RPMI8226 (cell line): ENCODE data around the gene SNTA1.
"Not testable (repeated sequence)": the region's sequence is repeated elsewhere in the genome, so short reads cannot be mapped to it uniquely, and the experiment has no call there.

Experiments
- DNase-seq: peaks from one replicate; pipeline ENCODE4 v3.0.0-alpha.2; 2015

SNTA1 gene

DNA sequence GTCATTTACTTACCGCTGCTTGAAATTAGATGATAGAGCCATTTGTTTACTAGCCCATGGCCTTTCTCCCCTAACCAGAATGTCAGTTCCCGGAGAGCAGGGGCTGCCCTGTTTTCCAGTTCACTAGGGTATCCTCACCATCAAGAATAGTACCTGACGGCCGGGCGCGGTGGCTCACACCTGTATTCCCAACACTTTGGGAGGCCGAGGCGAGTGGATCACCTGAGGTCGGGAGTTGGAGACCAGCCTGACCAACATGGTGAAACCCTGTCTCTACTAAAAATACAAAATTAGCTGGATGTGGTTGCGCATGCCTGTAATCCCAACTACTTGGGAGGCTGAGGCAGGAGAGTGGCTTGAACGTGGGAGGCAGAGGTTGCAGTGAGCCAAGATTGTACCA lies 19.7 kb downstream of the SNTA1 start:
- not testable (repeated sequence) for DNase-seq

DNA sequence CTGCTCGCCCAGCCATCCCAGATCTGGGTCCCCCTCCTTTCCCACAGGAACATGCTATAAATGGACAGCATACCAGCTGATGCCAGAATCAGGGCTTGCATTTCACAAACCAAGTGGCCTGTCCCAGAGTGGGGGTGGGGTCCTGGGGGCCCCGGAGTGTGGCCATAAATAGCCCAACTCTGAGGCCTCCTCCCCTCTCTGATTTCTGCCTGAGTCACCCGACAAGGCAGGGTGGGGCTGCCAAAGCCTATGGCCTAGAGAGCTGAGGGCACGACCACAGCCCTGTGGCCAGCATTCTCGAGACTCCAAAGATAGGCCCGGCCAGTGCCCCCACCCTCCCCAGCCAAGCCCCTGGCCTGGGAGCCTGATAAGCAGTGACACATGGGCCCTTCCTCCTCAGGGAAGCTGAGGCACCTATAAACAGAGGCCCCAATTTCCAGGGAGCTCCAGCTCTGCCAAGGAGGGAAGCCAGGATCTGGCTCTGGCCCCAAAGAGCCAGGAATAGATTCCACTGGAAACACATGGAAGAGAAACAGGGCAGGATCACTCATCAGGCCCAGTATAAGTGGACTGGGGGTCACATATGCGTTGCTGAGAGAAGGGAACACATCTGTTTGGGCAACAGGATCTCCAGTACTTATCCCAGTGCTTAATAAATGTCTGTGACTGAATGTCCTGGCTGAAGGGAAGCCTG lies 20.3 kb downstream of the SNTA1 start:
- no peak for DNase-seq

GRCh38 chr20:33419140-33419974 lies 24.2 kb downstream of the SNTA1 start:
- no peak for DNase-seq

GRCh38 chr20:33418033-33418432 lies 25.5 kb downstream of the SNTA1 start:
- DNase-seq, result no peak

DNA sequence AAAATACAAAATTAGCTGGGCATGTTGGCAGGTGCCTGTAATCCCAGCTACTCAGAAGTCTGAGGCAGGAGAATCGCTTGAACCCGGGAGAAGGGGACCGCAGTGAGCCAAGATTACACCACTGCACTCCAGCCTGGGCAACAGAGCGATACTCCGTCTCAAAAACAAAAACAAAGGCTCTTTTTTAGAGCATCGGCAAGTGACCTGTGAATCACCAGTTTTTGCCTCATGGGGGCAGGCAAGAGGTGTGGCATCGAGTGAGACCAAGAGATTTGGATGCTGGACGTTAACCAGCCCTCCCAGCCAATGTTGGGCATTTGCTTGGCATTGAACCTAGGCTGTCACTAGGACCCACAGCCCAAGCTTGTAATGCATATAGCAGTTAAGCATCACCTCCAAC lies 27.6 kb downstream of the SNTA1 start:
- DNase-seq, result peak; percentile 45

DNA sequence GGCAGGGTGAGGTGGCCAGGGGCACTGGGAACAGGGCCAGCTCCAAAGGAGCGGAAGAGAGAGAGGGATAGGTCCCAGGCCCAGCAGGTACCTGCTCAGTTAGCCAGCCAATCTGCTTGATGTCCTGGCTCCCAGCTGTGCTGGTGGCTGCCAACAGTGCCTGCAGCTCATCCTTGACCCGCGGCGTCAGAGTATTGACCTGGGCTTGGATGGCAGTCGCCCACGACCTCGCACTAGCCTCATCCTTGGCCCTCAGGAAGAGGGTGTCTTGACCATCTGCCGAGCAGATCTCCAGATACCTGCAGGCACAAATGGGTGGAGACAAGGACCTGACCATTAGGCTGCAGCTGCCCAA lies 31.1 kb downstream of the SNTA1 start:
- DNase-seq, result no peak

GRCh38 chr20:33411711-33412483 lies 31.7 kb downstream of the SNTA1 start:
- DNase-seq, result no peak

DNA sequence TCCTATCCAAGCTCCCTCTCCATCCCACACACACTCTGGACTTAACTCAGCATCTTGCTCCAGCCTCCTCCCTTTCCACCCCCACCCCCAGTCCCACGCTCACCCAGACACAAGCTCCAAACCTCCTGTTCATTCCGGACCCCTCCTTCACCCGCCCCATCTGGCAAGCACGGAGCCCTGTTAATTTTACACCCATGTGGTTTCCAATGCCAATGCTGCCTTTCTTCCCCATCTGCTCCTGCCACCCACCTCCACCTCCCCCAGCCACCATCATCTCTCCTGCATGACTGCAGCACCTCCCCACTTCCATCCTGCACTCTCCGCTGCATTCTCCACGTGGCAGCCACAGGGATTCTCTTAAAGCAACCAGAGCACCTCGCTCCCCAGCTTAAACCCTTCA lies 32.3 kb downstream of the SNTA1 start:
- DNase-seq, result no peak

GRCh38 chr20:33410081-33410742 lies 33.4 kb downstream of the SNTA1 start:
- DNase-seq, result no peak

DNA sequence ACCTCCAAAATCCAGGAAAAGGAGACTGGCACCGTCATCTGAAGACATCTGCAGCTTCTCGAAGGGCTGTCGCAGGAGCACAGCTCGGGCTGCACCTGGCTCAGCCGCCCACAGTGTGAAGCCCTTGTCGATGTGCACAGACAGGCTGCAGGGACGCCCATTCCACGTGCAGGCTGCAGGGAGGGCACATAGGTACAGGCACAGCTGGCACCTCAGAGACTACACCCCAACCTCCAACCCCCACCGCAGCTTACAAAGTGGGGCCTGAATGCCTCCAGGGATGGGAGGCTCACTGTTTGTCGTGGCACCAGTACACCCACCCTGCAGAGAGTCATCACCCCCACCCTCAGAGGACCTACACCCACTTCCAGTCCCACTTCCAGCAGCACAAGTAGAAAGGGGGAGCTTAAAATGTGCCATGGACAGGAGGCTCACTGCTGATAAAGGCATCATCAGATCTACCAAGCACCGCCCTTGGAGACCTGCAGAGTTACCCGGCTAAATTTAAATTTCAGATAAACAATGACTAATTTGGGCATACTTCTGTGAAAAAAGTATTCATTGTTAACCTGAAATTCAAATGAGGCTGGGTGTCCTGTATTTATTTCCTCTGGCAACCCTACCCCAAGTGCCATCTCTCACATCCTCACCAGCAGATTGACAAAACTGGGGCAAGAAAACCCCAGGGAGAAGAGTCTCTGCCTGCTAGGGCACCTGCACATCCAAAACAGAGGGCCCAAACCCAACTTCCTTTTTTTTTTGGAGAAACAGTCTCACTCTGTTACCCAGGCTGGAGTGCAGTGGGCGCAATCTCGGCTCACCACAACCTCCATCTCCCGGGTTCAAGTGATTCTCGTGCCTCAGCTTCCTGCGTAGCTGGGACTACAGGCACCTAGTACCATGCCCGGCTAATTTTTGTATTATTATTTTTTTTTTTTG lies 34.6 kb downstream of the SNTA1 start:
- peak; percentile 11 for DNase-seq

DNA sequence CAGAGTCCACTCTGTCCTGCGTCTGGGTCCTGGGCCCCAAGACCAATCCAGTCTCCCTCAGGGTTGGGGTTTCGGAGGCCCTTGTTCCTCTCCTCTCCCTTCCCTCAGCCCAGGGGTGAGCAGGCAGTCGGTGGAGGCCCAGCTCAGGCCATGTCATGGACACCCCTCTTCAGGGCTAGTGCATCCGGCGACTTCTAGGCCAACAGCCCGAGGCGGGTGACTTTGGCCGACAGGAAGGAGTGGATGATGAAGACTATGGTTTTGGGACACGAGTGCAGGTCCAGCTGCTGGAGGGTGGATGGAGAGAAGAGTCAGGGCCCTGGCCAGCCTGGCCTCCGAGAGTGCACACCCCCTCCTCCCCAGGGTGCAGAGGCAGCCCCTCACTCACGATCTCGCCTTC lies 35.2 kb downstream of the SNTA1 start:
- no peak for DNase-seq

DNA sequence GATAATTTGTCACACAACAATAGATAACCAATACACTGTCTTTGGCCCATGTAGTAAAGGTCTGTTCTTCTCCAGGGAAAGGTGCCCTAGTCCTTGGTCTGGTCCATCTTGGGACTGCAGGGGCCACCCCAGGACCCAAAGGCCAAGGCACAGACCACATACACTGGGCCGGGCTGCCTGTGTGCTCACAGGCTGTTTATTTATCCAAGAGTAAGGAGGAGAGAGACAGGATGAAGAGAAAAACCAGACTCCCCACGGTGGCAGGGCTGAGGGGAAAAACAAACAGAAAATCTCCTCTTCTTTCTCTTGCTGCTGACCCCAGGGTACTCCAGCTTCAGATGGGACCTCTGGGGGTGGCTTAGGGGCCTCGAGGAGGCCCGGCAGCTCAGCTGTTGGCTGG lies 35.8 kb downstream of the SNTA1 start:
- no peak for DNase-seq

GRCh38 chr20:33407251-33407650 lies 36.3 kb downstream of the SNTA1 start:
- DNase-seq, result no peak

DNA sequence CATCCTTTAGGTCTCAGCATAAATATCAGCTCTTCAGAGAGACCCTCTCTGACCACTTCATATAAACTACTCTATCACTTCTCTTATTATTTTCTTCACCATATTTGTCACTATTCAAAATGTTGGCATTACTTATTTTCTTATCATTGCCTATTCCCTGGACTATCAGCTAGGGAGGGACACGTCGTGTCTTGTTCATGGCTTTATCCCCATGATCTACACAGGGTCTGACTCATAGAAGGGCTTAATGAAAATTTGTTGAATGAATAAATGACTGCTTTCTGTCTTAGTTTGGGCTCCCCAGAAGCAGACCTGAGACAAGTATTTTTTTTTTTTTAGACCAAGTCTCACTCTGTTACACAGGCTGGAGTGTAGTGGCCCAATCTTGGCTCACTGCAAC lies 39.3 kb downstream of the SNTA1 start:
- no peak for DNase-seq

DNA sequence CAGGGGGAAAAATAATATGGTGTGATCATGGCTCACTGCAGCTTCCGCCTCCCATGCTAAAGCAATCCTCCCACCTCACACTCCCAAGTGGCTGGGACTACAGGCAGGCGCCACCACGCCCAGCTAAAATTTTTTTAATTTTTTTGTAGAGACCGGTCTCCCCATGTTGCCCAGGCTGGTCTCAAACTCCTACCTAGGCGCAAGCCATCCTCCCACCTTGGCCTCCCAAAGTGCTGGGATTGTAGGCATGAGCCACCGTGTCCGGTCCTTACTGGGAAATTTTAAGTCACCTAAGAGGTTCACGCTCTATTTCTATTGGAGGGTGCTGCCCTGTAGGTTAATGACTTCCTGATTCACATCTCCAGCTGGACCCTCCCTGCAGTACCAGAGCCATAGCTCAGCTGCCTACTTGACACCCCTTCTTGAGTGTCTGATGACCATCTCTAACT lies 41.6 kb downstream of the SNTA1 start:
- peak; percentile 32 for DNase-seq

DNA sequence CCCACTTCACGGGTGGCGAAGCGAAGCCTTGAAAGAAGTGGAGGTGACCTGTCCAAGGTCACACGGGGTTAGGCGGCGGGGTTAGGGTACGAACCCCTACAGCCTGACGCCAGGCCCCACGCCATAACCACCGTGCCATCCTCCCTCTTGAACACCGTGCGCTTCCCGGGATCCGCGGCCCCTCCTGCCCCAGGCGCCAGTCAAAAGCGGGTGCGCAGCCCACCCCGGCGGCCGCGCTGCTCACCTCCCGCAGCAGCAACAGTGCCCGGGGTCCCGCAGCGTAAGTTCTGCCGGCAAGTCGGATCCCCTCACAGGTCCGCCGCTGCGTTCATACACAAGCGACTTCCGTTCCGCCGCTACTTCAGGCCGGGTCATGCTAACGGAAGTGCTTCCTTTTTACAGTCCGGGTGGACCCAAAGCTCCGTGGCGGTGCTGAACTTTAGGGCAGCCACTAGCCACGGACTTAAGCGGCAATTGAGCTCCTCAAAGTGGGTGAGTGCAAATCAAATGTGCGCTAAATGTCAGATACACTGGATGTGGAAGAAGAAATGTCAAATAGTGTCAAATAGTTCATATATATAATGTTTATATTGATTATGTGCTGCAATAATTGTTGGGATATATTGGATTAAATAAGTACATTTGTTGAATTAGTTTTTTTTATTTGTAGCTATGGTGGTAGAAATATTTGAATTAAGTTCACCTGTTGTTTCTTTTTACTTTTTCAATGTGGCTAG lies 42.2 kb downstream of the SNTA1 start, which contains the start of gene CDK5RAP1:
TSS of gene CDK5RAP1 (minus strand) at position 336 of the 737 bp plus-strand sequence. CDS start 4,455 bp downstream, outside the sequence.
- DNase-seq, result peak; percentile 94

DNA sequence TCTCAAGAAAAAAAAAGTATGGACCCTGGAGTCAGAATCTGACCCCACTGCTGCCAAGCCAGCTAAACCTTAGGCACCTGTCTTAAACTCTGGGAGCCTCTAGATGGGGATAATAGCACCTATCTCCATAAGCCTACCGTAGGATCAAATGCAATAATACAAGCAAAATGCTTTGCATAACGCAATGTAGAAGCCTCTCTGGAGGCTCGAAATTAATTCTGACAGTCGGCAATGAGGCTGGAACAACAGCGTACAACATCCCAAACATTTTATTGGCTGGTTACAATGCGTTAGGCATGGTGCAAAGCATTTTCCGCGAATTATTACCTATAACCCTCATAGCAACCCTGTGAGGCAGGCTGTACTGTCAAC lies 42.8 kb downstream of the SNTA1 start:
- DNase-seq, result peak; percentile 42

GRCh38 chr20:33399924-33400323 lies 43.6 kb downstream of the SNTA1 start:
- DNase-seq, result no peak

GRCh38 chr20:33394718-33395117 lies 48.8 kb downstream of the SNTA1 start:
- DNase-seq, result no peak

GRCh38 chr20:33393609-33394008 lies 50.0 kb downstream of the SNTA1 start:
- no peak for DNase-seq
